KMS-11 (cell line): ENCODE measurements around the gene DISP3.

Experiments
- H2AFZ ChIP-seq: fragments of 200-600 bp; sonication (generic); 2 replicates; pipeline ENCODE4 v1.6.1; 2016; ENCODE audit warnings: antibody characterized with exemption, mixed run types, low read depth
- H3K27ac ChIP-seq: fragments of 200-600 bp; sonication (generic); 2 replicates; pipeline ENCODE4 v1.6.1; 2016; ENCODE audit warnings: mild to moderate bottlenecking, mixed run types
- H3K27me3 ChIP-seq: fragments of 200-600 bp; sonication (generic); 2 replicates; pipeline ENCODE4 v1.6.1; 2017; ENCODE audit warnings: mild to moderate bottlenecking, low read depth, mixed run types, moderate library complexity; ENCODE audit not compliant: insufficient read depth
- H3K36me3 ChIP-seq: fragments of 200-600 bp; sonication (generic); 2 replicates; pipeline ENCODE4 v1.6.1; 2017; ENCODE audit warnings: mild to moderate bottlenecking, mixed run types; ENCODE audit not compliant: insufficient read depth
- H3K4me1 ChIP-seq: fragments of 200-600 bp; sonication (generic); 2 replicates; pipeline ENCODE4 v1.6.1; 2016; ENCODE audit warnings: mild to moderate bottlenecking, low read depth, mixed run types; ENCODE audit not compliant: poor library complexity, severe bottlenecking
- H3K4me2 ChIP-seq: fragments of 200-600 bp; sonication (generic); 2 replicates; pipeline ENCODE4 v1.7.0; 2016; ENCODE audit warnings: mild to moderate bottlenecking, mixed run types
- H3K4me3 ChIP-seq: fragments of 200-600 bp; sonication (generic); IDR thresholded peaks from 2 replicates; pipeline ENCODE4 v1.6.1; 2017; ENCODE audit warnings: low read depth, low read length, mixed read lengths; ENCODE audit not compliant: insufficient read depth
- H3K79me2 ChIP-seq: fragments of 200-600 bp; sonication (generic); 2 replicates; pipeline ENCODE4 v1.6.1; 2016; ENCODE audit warnings: low read depth, mixed run types; ENCODE audit not compliant: insufficient read depth
- H3K9ac ChIP-seq: fragments of 200-600 bp; sonication (generic); 2 replicates; pipeline ENCODE4 v1.6.1; 2016; ENCODE audit warnings: mild to moderate bottlenecking, mixed run types
- H4K20me1 ChIP-seq: fragments of 200-600 bp; sonication (generic); 2 replicates; pipeline ENCODE4 v1.6.1; 2016; ENCODE audit warnings: mild to moderate bottlenecking, mixed run types; ENCODE audit not compliant: insufficient read depth
- TF ChIP-seq, protein P1 (sequence below): fragments of 200-600 bp; sonication (generic); conservative IDR thresholded peaks from 2 replicates; pipeline ENCODE4 v1.6.1; 2017; ENCODE audit warnings: low read depth, mild to moderate bottlenecking, antibody characterized with exemption, low read length, moderate library complexity, mixed read lengths

The DISP3 gene

DNA sequence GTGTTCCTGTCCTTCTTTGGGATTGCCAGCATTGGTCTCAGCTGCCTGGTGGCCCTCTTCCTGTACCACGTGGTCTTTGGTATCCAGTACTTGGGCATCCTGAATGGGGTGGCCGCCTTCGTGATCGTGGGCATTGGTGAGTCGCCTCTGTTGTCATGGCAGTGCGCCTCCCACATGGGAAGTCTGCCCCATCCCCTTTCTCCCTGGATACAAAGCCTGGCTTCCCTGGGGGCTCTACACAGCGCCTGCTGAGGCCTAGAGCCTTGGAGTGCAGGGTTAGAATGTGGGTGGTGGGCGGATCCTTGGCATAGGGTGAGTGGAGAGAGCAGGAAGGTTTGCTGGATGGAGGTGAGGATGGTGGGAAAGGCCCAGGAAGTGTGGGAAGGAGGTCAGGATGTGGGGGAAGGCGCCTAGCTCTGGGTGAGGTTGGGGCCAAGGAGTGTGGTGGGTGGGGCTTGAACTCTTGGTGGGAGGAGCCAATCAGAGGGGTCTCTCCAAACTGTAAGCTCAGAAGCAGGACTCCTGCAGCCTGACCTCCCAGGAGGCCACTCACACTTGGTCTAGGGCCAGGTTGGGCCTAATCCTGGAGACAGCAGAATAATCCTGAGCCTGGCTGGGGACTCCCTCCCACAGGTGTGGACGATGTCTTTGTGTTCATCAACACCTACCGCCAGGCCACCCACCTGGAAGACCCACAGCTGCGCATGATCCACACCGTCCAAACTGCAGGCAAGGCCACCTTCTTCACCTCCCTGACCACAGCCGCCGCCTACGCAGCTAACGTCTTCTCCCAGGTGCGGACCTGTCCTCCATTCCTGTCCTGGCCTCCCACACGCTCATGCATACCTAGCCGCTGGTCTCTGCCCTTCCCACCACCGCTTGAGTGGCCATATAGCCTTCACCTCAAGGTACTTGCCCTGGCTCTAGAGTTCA lies 36.7 kb downstream of the DISP3 start:
- Histone ChIP-seq H3K4me2 (no peak overlapping the region), H4K20me1 (no peaks in the 10 kb centered on the region), H3K36me3 (no peaks in the 10 kb centered on the region), H2AFZ (no peak overlapping the region), H3K9ac (no peak overlapping the region), H3K27ac (no peak overlapping the region), H3K4me3 (no peak overlapping the region), H3K79me2 (no peaks in the 10 kb centered on the region), H3K4me1 (no peaks in the 10 kb centered on the region), H3K27me3 (no peaks in the 10 kb centered on the region)
- TF ChIP-seq, protein P1, sequence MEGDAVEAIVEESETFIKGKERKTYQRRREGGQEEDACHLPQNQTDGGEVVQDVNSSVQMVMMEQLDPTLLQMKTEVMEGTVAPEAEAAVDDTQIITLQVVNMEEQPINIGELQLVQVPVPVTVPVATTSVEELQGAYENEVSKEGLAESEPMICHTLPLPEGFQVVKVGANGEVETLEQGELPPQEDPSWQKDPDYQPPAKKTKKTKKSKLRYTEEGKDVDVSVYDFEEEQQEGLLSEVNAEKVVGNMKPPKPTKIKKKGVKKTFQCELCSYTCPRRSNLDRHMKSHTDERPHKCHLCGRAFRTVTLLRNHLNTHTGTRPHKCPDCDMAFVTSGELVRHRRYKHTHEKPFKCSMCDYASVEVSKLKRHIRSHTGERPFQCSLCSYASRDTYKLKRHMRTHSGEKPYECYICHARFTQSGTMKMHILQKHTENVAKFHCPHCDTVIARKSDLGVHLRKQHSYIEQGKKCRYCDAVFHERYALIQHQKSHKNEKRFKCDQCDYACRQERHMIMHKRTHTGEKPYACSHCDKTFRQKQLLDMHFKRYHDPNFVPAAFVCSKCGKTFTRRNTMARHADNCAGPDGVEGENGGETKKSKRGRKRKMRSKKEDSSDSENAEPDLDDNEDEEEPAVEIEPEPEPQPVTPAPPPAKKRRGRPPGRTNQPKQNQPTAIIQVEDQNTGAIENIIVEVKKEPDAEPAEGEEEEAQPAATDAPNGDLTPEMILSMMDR, result no peak

DNA sequence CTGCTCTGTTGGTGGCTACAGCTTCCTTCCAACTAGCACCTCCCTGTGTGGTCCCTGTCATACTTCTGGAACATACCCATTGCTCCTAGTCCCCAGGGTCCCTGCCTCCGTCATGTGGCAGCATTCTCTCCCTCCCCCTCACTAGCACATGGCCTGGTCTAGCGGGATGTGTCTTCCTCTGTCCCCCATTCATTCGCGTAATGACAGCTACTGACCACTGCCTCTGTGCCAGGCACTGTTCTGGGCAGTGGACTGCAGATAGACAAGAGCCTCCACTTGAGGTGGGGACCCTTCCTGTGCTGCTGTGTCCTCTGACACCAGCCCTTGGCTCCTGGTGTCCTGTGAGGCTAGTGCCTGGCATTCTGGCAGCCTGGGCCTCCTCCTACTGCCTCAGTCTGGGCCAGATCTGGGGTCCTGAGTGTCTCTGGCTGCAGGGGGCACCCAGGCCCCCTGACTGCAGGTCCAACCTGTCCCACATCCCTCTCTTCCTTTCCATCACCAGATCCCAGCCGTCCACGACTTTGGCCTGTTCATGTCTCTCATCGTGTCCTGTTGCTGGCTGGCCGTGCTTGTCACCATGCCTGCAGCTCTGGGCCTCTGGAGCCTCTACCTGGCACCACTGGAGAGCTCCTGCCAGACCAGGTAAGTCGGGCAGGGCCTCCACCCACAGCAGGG lies 38.1 kb downstream of the DISP3 start:
- no peaks in the 10 kb centered on the region for H4K20me1 ChIP-seq
- no peak overlapping the region for H3K4me3 ChIP-seq
- no peaks in the 10 kb centered on the region for H3K27me3 ChIP-seq
- H3K9ac ChIP-seq, result no peak overlapping the region
- no peaks in the 10 kb centered on the region for H3K4me1 ChIP-seq
- no peaks in the 10 kb centered on the region for H3K36me3 ChIP-seq
- H3K27ac ChIP-seq, result no peak overlapping the region
- TF ChIP-seq, protein P1, result no peak
- no peak overlapping the region for H2AFZ ChIP-seq
- H3K79me2 ChIP-seq, result no peaks in the 10 kb centered on the region
- no peak overlapping the region for H3K4me2 ChIP-seq

DNA sequence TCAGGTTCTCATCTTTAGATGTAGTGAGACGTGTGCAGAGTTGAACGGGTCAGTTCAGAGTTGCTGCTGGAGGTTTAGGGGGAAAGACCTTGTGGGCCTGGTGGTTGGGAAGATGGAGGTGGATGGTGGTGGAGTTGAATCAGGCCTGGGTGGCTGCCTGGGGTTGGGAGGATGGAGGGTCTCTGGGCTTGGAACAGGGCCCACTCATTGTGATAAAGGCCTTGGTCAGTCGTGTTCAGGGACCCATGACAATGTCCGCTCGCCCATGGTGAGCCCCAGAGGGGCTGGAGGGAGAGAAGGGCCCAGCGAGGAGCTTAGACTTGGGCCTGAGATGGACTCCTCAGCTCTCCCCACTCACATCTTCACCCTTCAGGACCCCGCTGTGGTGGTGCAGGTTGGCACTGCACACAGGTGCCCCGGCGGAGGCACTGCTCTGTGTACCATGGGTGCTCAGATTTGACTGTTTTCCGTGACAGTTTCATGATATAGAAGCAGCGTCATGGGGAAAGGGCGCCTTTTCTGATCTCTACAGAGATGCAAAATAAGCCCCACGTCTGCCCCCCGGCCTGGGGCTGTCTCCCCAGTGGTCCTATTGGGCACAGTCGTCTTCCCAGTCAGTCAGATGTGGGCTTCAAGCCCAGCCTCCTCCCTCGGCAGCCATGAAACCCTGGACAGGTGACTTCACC lies 39.2 kb downstream of the DISP3 start:
- no peaks in the 10 kb centered on the region for H3K4me1 ChIP-seq
- H3K4me2 ChIP-seq, result no peak overlapping the region
- TF ChIP-seq, protein P1, result no peak
- H3K9ac ChIP-seq, result no peak overlapping the region
- H3K27ac ChIP-seq, result no peak overlapping the region
- H3K4me3 ChIP-seq, result no peak overlapping the region
- H3K79me2 ChIP-seq, result no peaks in the 10 kb centered on the region
- H2AFZ ChIP-seq, result no peak overlapping the region
- no peaks in the 10 kb centered on the region for H4K20me1 ChIP-seq
- no peaks in the 10 kb centered on the region for H3K36me3 ChIP-seq
- no peaks in the 10 kb centered on the region for H3K27me3 ChIP-seq

DNA sequence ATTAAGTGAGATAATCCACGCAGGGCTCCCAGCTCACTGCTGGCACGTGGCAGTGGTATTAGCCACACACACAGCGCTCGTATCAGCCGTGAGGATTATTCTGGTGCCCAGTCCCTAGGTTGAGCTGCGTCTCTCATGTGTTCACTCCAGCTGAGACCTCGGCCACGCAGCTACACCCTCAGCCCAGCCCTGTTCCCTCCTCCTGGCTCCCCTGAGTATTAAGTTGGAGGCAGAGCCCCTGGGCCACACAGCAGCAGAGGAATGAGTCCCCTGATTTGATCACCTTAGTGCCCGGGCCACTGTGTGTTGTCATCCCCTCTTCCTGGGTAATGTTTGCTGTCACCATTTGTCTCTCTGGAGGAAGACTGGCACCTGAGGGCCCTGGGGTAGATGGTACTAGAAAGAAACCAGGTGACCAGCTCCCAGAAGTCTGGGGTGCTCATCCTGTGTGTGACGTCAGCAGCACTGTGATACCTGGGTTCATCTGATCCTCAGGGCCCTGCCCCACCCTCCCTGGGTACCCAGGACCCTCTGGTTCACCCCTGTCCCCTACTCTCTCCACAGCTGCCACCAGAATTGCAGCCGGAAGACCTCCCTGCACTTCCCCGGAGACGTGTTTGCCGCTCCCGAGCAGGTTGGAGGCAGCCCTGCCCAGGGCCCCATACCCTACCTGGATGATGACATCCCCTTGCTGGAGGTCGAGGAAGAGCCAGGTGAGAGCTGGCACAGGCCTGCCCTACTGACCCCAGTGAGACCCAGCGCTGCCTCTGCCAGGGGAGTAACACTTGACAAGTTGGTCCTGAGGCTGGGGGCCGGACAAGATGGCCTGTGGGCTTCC lies 40.1 kb downstream of the DISP3 start:
- Histone ChIP-seq H2AFZ (no peak overlapping the region), H3K4me3 (no peak overlapping the region), H3K4me1 (no peaks in the 10 kb centered on the region), H3K9ac (no peak overlapping the region), H3K27ac (no peak overlapping the region), H4K20me1 (no peaks in the 10 kb centered on the region), H3K27me3 (no peaks in the 10 kb centered on the region), H3K79me2 (no peaks in the 10 kb centered on the region), H3K4me2 (no peak overlapping the region), H3K36me3 (no peaks in the 10 kb centered on the region)
- TF ChIP-seq, protein P1, result no peak
